GM18519 (cell line): ENCODE measurements around the gene APOL3.
"Not testable (repeated sequence)": the region's sequence is repeated elsewhere in the genome, so short reads cannot be mapped to it uniquely, and the experiment has no call there.

ENCODE experiments used
- ATAC-seq: cut with Tn5 transposase; IDR thresholded peaks from one replicate; pipeline ENCODE4 v1.9.1; 2021; ENCODE audit warnings: mild to moderate bottlenecking, moderate library complexity; ENCODE audit not compliant: unreplicated experiment, low FRiP score

Gene APOL3

DNA sequence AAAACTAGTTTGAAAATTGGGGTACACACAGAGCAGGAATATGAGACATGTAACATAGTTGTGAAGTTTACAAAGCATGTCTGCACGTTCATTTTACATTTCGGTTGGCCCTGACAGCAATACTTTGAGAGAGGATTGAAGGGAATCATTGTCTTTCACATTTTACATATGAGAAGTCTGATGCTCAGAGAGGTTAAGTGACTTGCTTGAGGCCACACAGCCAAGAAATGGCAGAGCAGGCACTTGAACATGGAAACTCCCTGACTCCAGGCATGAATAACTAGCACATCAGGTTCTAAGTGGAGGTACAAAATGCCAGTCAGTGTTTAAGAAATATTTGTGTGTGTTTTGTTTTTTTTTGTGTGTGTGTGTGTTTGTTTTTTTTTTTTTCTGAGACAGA, 53.6 kb downstream of the APOL3 start:
- no peak for ATAC-seq

DNA sequence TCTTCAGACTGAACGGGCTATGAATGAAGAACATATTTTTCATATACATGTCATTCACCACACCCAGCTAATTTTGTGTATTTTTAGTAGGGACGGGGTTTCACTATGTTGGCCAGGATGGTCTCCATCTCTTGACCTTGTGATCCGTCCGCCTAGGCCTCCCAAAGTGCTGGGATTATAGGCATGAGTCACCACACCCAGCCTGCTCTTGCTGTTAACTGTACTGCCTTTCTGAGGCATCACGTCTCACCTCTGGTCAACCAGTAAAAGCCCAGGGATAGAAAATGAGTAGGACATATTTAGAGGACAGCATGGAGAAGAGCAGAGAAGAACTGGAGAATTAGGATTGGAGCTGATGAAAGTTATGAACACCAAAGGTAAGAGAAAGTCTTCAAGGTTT, 55.6 kb downstream of the APOL3 start:
- ATAC-seq: no peak

DNA sequence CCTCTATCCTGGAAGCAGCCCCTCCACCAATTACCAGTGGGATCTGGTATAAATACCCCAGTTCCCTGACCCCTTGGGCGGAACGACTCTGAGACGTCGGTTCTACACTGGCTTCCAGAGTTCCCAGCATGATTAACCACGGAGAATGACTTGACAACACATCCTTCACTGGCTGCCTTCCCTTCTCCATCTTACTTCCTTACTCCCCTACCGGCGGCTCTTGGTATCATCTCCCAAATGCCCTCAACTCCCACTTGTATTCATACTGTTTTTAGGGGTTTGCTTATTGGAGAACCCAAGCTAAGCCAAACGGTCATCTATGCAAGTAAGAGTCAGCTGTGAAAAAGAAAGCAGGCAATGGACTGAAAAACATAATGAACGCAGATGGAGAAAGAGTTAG, 56.1 kb downstream of the APOL3 start:
- no peak for ATAC-seq

DNA sequence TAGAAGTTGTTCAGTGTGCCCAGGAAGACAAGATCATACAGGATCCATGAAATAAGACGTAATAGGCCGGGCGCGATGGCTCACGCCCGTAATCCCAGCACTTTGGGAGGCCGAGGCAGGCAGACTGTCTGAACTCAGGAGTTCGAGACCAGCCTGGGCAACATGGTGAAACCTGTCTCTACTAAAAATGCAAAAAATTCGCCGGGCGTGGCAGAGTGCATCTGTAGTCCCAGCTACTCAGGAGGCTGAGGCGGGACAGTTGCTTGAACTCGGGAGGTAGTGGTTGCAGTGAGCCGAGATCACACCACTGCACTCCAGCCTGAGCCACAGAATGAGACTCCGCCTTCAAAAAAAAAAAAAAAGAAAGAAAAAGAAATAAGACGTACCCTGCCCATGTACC, 56.7 kb downstream of the APOL3 start:
- ATAC-seq: no peak

DNA sequence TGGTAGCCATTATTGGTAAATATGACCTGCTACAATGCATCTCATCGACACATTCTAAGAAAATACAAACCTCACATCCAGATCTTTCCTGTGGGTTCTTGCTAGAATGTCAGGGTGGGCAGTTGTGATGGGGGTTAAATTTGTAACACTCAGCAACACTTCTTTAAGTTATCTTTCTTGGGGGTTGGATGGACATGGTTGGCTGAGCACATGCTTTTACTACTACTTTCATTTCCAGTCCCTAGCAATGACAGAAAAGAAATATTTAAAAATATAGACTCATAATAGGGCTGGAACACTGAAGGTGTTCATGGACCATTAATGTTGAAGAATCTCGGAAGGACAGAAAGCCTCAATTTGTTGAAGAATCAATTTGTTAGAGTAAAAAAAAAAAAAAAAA, 57.6 kb downstream of the APOL3 start:
- ATAC-seq: no peak

DNA sequence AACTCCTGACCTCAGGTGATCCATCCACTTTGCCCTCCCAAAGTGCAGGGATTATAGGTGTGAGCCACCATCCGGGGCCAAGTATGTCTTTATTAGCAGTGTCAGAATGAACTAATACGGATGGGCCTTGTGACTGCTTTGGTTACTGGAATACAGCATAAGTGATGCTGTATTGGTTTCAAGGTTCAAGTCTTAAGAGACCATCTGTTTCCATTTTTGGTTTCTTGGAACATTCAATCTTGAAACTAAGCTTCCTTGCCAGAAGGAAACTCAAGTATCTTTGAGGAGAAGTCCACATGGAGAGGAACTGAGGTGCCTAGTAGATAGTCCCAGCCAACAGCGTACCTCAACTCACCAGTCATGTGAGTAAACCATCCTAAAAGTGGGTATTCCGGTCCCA, 58.8 kb downstream of the APOL3 start:
- ATAC-seq: no peak

DNA sequence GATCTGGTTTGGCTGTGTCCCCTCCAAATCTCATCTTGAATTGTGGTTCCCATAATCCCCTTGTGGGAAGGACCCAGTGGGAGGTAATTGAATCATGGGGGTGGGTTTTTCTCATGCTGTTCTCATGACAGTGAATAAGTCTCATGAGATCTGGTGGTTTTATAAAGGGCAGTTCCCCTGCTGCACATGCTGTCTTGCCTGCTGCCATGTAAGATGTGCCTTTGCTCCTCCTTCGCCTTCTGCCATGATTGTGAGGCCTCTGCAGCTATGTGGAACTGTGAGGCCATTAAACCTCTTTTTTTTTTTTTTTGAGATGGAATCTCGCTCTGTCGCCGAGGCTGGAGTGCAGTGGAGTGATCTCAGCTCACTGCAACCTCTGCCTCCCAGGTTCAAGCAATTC, 59.6 kb downstream of the APOL3 start:
- not testable (repeated sequence) for ATAC-seq

DNA sequence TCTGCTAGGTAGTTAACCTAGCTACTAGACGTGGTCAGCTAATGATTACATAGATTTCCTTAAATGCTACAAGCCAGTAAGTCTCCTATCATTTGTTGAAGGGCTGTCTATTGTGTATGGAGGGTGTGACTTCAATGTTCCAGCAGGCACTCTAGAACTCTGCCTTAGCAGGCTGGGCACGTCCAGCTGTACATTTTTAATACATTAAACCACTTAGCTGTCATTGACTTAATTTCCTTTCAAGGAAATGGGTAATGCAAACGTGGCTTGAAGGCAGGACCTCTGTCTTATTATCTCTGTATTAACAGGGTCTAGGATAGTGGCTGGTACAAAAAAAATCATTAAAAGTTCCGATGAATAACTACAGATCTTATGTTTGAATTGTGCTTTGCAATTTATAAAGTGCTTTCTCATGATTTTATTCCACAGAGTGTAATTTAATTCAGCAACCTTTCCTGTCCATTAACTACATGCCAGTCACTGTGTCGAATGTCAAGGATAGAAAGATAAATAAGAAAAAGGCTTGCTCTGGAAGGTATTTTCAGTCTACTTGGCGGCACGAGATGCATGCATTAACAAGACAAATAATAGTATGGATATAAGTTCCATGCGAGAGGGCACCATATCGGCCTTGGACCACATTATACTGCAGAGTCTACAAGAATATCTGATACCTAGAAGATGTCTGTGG, 60.3 kb downstream of the APOL3 start:
- no peak for ATAC-seq

DNA sequence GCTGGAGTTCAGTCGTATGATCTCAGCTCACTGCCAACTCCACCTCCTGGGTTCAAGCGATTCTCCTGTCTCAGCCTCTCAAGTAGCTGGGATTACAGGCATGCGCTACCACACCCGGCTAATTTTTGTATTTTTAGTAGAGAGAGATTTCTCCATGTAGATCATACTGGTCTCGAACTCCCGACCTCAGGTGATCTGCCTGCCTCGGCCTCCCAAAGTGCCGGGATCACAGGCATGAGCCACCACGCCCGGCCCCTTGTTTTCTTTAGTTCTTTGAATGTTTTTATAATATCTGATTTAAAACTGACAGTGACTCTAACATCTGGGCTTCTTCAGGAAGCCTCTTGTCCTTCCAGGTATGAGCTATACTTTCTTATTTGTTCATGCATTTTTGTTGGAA, 61.0 kb downstream of the APOL3 start:
- not testable (repeated sequence) for ATAC-seq

DNA sequence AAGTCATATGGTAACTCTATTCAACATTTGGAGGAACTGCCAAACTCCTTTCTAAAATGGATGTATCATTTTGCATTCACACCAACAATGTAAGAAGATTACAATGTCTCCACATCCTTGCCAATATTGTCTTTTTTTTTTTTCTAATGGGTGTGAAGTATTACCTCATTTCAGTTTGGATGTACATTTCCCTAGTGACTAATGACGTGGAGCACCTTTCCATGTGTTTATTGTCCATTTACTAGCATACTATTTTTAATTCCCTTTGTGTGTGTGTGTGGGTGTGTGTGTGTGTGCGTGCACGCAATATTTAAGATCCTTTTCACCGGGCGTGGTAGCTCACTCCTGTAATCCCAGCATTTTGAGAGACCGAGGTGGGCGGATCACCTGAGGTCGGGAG, 62.7 kb downstream of the APOL3 start:
- ATAC-seq: no peak

DNA sequence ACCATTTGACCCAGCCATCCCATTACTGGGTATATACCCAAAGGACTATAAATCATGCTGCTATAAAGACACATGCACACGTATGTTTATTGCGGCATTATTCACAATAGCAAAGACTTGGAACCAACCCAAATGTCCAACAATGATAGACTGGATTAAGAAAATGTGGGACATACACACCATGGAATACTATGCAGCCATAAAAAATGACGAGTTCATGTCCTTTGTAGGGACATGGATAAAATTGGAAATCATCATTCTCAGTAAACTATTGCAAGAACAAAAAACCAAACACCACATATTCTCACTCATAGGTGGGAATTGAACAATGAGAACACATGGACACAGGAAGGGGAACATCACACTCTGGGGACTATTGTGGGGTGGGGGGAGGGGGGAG, 69.8 kb downstream of the APOL3 start:
- not testable (repeated sequence) for ATAC-seq
